GM12801 (cell line): ENCODE measurements around the gene SPTSSA.

Source experiments
- CTCF ChIP-seq: IDR thresholded peaks from one replicate; pipeline ENCODE4 v1.5.1; 2011; ENCODE audit warnings: control low read depth; ENCODE audit not compliant: insufficient read length; ENCODE audit errors: extremely low read depth

The SPTSSA gene

DNA sequence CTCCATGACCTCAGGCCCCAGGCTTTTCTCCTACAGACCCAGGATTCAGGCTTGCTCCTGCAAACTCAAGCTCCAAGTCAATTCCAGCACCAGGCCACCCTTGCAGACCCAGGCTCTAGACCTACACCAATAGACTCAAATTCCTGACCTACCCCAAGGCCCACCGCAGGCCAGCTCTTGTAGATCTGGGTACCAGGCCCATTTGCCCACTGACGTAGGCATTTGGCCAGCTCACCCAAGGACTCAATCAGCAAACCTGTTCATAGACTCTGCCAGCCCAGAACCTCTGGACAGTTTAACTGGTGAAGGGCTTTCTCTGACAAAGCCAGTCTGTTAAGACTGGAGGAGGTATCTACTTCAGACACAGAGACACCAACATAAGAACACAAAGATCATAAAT is 52.3 kb downstream of the SPTSSA start:
- no peak for TF ChIP-seq CTCF

- no peak for TF ChIP-seq CTCF
These were observed 54.1 kb downstream of the SPTSSA start for GRCh38 chr14:34407951-34408350.

DNA sequence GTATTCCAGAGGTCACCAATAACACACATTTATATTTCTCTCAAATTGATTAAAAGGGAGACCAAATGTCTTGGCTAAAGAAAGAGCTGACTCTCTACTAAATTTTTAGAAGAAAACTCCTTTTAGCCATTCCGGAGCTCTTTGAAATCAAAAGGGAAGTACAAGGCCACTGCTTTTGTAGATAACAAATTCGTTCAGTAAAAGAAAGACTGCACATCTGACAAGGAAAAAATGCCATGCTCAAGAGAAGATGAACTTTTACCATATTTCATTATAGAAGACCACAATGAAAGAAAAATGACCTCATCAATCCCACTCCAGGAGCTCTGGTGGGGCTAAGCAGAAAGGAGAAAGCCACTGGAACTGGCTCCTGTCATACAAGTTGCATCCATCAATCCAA is 57.6 kb downstream of the SPTSSA start:
- no peak for TF ChIP-seq CTCF

DNA sequence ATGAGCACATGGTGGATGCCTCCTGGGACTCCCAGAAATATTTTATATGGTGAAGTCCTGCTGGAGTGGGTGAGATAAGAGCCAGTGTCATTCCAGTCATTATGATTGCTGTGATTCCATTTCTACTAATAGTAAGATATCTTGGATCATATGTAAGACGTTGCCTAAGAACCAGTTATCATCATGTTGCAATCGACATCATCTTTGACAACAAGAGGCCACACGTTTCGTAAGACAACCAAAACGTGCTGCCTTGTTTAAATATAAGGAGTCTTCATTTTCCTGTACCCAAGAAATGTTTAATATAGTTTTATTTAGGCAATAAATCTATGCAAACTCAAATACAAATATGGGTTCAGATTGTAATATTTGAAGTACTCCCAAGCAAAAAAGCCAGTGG is 58.4 kb downstream of the SPTSSA start:
- no peak for TF ChIP-seq CTCF

DNA sequence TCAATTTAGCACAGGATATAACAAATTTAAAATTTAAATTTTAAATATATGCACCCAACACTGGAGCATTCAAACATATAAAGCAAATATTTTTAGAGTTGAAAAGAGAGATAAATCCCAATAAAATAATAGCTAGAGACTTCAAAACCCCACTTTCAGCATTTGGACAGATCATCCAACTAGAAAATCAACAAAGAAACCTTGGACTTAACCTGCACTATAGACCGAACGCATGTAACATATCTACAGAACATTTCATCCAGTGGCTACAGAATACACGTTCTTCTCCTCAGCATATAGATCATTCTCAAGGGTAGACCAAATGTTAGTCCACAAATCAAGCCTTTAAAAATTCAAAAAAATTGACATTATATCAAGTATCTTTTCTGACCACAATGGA is 64.0 kb downstream of the SPTSSA start:
- TF ChIP-seq CTCF = no peak

- no peak for TF ChIP-seq CTCF
These were observed 74.0 kb downstream of the SPTSSA start for GRCh38 chr14:34387974-34388516.

- TF ChIP-seq CTCF = no peak
These were observed 75.1 kb downstream of the SPTSSA start for GRCh38 chr14:34386865-34387485.
